H1 (cell line): ENCODE data around the gene F11.

Source experiments
- EP300 ChIP-seq, 2 experiments: IDR thresholded peaks; 1 replicate in 1 of 2; 2 replicates in 1 of 2; pipeline ENCODE4 v1.6.1; 2011 to 2012; ENCODE audit warnings: low read depth in 2 of 2, low read length in 2 of 2, mild to moderate bottlenecking in 2 of 2, borderline replicate concordance in 1 of 2, inconsistent platforms in 1 of 2, moderate library complexity in 1 of 2
- JUND ChIP-seq: IDR thresholded peaks from 2 replicates; pipeline ENCODE4 v1.6.1; 2011; ENCODE audit warnings: mild to moderate bottlenecking, improper control_type of control experiment, low read length
- POLR2A ChIP-seq, 2 experiments: IDR thresholded peaks; 1 replicate in 1 of 2; 2 replicates in 1 of 2; pipeline ENCODE4 v1.6.1; 2011; ENCODE audit warnings: low read depth in 2 of 2, low read length in 2 of 2, mild to moderate bottlenecking in 2 of 2; ENCODE audit errors: control extremely low read depth in 1 of 2
- POLR2AphosphoS5 ChIP-seq: IDR thresholded peaks from 2 replicates; pipeline ENCODE4 v1.6.1; 2011; ENCODE audit warnings: low read depth, low read length
- RAD21 ChIP-seq, 2 experiments: IDR thresholded peaks in 1 of 2; conservative IDR thresholded peaks in 1 of 2; 2 replicates each; pipeline ENCODE4 v1.6.1; 2011; ENCODE audit warnings: low read depth in 2 of 2, low read length in 2 of 2, improper control_type of control experiment in 1 of 2, inconsistent platforms in 1 of 2, mild to moderate bottlenecking in 1 of 2, moderate library complexity in 1 of 2
- RFX5 ChIP-seq: IDR thresholded peaks from 2 replicates; pipeline ENCODE4 v1.6.1; 2011; ENCODE audit warnings: low read depth, low read length, improper control_type of control experiment, borderline replicate concordance
- RNF2 ChIP-seq: fragments of 200-900, 300-1000 bp; sonication (generic); IDR thresholded peaks from 2 replicates; pipeline ENCODE4 v1.7.1; 2016; ENCODE audit warnings: borderline replicate concordance, low read depth, mild to moderate bottlenecking, antibody characterized with exemption, low read length; ENCODE audit not compliant: poor library complexity, severe bottlenecking; ENCODE audit errors: missing control alignments
- RXRA ChIP-seq: IDR thresholded peaks from 2 replicates; pipeline ENCODE4 v1.6.1; 2011; ENCODE audit warnings: low read depth, mild to moderate bottlenecking, low read length, moderate library complexity; ENCODE audit not compliant: insufficient read depth
- TAF1 ChIP-seq: IDR thresholded peaks from 2 replicates; pipeline ENCODE4 v1.6.1; 2011; ENCODE audit warnings: mild to moderate bottlenecking, low read depth, low read length
- YY1 ChIP-seq: IDR thresholded peaks from 2 replicates; pipeline ENCODE4 v1.6.1; 2011; ENCODE audit warnings: low read depth, mild to moderate bottlenecking, low read length
- TF ChIP-seq, protein P1 (sequence below): IDR thresholded peaks from 2 replicates; pipeline ENCODE4 v1.6.1; 2011; ENCODE audit warnings: low read length, improper control_type of control experiment
- TF ChIP-seq, protein P2 (sequence below), 3 experiments: IDR thresholded peaks; 1 replicate in 2 of 3; 2 replicates in 1 of 3; pipeline versions ENCODE4 v1.5.1 to v1.6.1; 2011; ENCODE audit warnings: low read length in 3 of 3, mild to moderate bottlenecking in 3 of 3, inconsistent platforms in 2 of 3, low read depth in 1 of 3, moderate library complexity in 1 of 3; ENCODE audit not compliant: insufficient read depth in 1 of 3; ENCODE audit errors: control extremely low read depth in 1 of 3
- TF ChIP-seq, protein P3 (sequence below): IDR thresholded peaks from 2 replicates; pipeline ENCODE4 v1.6.1; 2012; ENCODE audit warnings: inconsistent platforms

DNA sequence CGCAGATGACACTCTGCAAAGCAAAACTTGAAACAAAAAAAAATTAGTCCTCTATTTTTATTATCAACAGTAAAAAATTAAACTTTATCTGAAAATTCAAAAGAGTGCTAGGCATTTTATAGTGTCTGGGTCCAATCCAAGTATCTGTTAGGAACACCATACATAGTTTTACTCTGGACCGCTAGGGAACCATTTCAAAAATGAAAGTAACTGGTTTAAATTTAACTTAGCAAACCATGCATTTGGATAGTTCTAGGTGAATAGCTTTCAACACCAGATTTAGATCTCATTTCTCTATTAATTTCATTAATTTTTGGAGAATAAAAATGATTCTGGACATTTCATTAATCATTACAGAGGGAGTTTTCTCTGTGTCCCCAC is 37.5 kb upstream of the F11 start:
- TF ChIP-seq, protein P1, sequence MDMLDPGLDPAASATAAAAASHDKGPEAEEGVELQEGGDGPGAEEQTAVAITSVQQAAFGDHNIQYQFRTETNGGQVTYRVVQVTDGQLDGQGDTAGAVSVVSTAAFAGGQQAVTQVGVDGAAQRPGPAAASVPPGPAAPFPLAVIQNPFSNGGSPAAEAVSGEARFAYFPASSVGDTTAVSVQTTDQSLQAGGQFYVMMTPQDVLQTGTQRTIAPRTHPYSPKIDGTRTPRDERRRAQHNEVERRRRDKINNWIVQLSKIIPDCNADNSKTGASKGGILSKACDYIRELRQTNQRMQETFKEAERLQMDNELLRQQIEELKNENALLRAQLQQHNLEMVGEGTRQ, result no peak
- TF ChIP-seq POLR2A (IDR thresholded peaks at IDR 0.05; ENCODE audit: control extremely low read depth in 1 of 2, low read depth in 2 of 2, low read length in 2 of 2) (no peak), RAD21 (IDR thresholded peaks at IDR 0.05 in 1 of 2, conservative IDR thresholded peaks at IDR 0.05 in 1 of 2; ENCODE audit: low read depth in 2 of 2, low read length in 2 of 2) (no peak), TAF1 (no peak), RNF2 (no peak), RXRA (no peak), POLR2AphosphoS5 (no peak), JUND (no peak), EP300 (IDR thresholded peaks at IDR 0.05; ENCODE audit: borderline replicate concordance in 1 of 2, low read depth in 2 of 2, low read length in 2 of 2) (no peak), YY1 (no peak), RFX5 (no peak)
- TF ChIP-seq, protein P2, sequence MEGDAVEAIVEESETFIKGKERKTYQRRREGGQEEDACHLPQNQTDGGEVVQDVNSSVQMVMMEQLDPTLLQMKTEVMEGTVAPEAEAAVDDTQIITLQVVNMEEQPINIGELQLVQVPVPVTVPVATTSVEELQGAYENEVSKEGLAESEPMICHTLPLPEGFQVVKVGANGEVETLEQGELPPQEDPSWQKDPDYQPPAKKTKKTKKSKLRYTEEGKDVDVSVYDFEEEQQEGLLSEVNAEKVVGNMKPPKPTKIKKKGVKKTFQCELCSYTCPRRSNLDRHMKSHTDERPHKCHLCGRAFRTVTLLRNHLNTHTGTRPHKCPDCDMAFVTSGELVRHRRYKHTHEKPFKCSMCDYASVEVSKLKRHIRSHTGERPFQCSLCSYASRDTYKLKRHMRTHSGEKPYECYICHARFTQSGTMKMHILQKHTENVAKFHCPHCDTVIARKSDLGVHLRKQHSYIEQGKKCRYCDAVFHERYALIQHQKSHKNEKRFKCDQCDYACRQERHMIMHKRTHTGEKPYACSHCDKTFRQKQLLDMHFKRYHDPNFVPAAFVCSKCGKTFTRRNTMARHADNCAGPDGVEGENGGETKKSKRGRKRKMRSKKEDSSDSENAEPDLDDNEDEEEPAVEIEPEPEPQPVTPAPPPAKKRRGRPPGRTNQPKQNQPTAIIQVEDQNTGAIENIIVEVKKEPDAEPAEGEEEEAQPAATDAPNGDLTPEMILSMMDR (IDR thresholded peaks at IDR 0.05; ENCODE audit: control extremely low read depth in 1 of 3, insufficient read depth in 1 of 3, low read depth in 1 of 3, low read length in 3 of 3), result no peak
- TF ChIP-seq, protein P3, sequence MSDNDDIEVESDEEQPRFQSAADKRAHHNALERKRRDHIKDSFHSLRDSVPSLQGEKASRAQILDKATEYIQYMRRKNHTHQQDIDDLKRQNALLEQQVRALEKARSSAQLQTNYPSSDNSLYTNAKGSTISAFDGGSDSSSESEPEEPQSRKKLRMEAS, result no peak
